OCI-LY1 (cell line): ENCODE measurements around the gene TNFRSF17.
"Not testable (repeated sequence)": the region's sequence is repeated elsewhere in the genome, so short reads cannot be mapped to it uniquely, and the experiment has no call there.

ENCODE experiments used
- H2AFZ ChIP-seq: fragments of 200-600 bp; sonication (generic), shearing (Covaris generic); 2 replicates; pipeline ENCODE4 v1.6.0; 2014; ENCODE audit warnings: antibody characterized with exemption, mild to moderate bottlenecking, low read length
- H3F3A ChIP-seq: fragments of 200-600 bp; sonication (generic), shearing (Covaris generic); 2 replicates; pipeline ENCODE4 v1.6.0; 2014; ENCODE audit warnings: mild to moderate bottlenecking, antibody characterized with exemption, low read length, moderate library complexity; ENCODE audit not compliant: insufficient read depth
- H3K27ac ChIP-seq: fragments of 200-600 bp; sonication (generic); 2 replicates; pipeline ENCODE4 v1.5.1; 2014; ENCODE audit warnings: low read length, mixed run types, mild to moderate bottlenecking, low read depth; ENCODE audit not compliant: poor library complexity, severe bottlenecking
- H3K27me3 ChIP-seq: fragments of 200-600 bp; sonication (generic); 2 replicates; pipeline ENCODE4 v1.6.0; 2014; ENCODE audit warnings: antibody characterized with exemption, mild to moderate bottlenecking, low read length, moderate library complexity; ENCODE audit not compliant: insufficient read depth
- H3K36me3 ChIP-seq: fragments of 200-600 bp; sonication (generic); 2 replicates; pipeline ENCODE4 v1.6.1; 2014; ENCODE audit warnings: mild to moderate bottlenecking, antibody characterized with exemption, low read length, moderate library complexity, mixed read lengths; ENCODE audit not compliant: insufficient read depth
- H3K4me1 ChIP-seq: fragments of 200-600 bp; sonication (generic); 2 replicates; pipeline ENCODE4 v1.5.1; 2014; ENCODE audit warnings: mild to moderate bottlenecking, low read length, moderate library complexity; ENCODE audit not compliant: insufficient read depth, severe bottlenecking
- H3K4me2 ChIP-seq: fragments of 200-600 bp; sonication (generic), shearing (Covaris generic); 2 replicates; pipeline ENCODE4 v1.6.1; 2014; ENCODE audit warnings: low read length
- H3K4me3 ChIP-seq: fragments of 200-600 bp; sonication (generic); 2 replicates; pipeline ENCODE4 v1.5.1; 2014; ENCODE audit warnings: low read length, low read depth, mild to moderate bottlenecking, mixed read lengths; ENCODE audit not compliant: poor library complexity, severe bottlenecking
- H3K79me2 ChIP-seq: fragments of 200-600 bp; shearing (Covaris generic); 2 replicates; pipeline ENCODE4 v1.6.1; 2016; ENCODE audit warnings: mixed run types, low read length, mixed read lengths; ENCODE audit not compliant: insufficient read depth
- H3K9ac ChIP-seq: fragments of 200-600 bp; sonication (generic), shearing (Covaris generic); 2 replicates; pipeline ENCODE4 v1.6.1; 2014; ENCODE audit warnings: mild to moderate bottlenecking, low read length, mixed read lengths
- H3K9me2 ChIP-seq: fragments of 200-600 bp; sonication (generic), shearing (Covaris generic); 2 replicates; pipeline ENCODE4 v1.6.1; 2014; ENCODE audit warnings: low read depth, mild to moderate bottlenecking, low read length, mixed read lengths
- H3K9me3 ChIP-seq: fragments of 200-600 bp; shearing (Covaris generic); 2 replicates; pipeline ENCODE4 v1.6.1; 2014; ENCODE audit warnings: low read length, mixed read lengths
- H4K20me1 ChIP-seq: fragments of 200-600 bp; sonication (generic), shearing (Covaris generic); 2 replicates; pipeline ENCODE4 v1.6.0; 2016; ENCODE audit warnings: mild to moderate bottlenecking, low read length; ENCODE audit not compliant: insufficient read depth
- EZH2 ChIP-seq: fragments of 200-600 bp; sonication (generic), shearing (Covaris generic); IDR thresholded peaks from 2 replicates; pipeline ENCODE4 v1.8.0; 2017; ENCODE audit warnings: borderline replicate concordance, mixed run types, mild to moderate bottlenecking, antibody characterized with exemption, low read length, moderate library complexity, mixed read lengths
- TF ChIP-seq, protein P1 (sequence below): fragments of 200-600 bp; sonication (generic), shearing (Covaris generic); IDR thresholded peaks from 2 replicates; pipeline ENCODE4 v1.5.1; 2017; ENCODE audit warnings: mild to moderate bottlenecking, antibody characterized with exemption, low read length, moderate library complexity, mixed read lengths

The TNFRSF17 gene

DNA sequence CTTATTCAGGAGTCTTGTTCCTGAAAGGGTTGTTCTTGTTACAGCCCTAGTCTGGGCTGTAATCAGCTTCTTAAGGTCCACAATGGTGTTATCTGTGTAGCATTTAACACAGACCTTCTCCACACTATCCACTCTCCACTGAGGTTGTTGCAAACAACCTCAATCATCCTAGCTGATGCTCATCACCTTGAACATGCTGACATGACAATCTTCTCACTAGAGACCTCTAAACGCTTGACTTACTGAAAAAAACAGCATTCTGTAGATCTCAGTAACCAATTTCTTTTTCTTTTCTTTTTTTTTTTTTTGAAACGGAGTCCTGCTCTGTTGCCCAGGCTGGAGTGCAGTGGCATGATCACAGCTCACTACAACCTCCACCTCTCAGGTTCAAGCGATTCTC is 3.6 kb downstream of the TNFRSF17 start:
- Histone ChIP-seq H3K4me1 (peaks cover 59% of the 10 kb centered on the region), H3K4me2 (peak overlapping the region; percentile 75), H3K9me2 (no peaks in the 10 kb centered on the region), H3K9me3 (no peaks in the 10 kb centered on the region), H3K79me2 (no peaks in the 10 kb centered on the region; the same call in 1 of the 2 replicates), H3F3A (0 out of 2 replicates have a peak, but pooled peaks cover 7% of the 10 kb centered on the region), H4K20me1 (no peaks in the 10 kb centered on the region), H3K27me3 (no peaks in the 10 kb centered on the region), H3K36me3 (peaks cover 12% of the 10 kb centered on the region; the same call in 1 of the 2 replicates), H3K9ac (peak overlapping the region; percentile 35), H2AFZ (no peak overlapping the region), H3K27ac (peak overlapping the region; percentile 93), H3K4me3 (no peak overlapping the region)
- TF ChIP-seq, protein P1, sequence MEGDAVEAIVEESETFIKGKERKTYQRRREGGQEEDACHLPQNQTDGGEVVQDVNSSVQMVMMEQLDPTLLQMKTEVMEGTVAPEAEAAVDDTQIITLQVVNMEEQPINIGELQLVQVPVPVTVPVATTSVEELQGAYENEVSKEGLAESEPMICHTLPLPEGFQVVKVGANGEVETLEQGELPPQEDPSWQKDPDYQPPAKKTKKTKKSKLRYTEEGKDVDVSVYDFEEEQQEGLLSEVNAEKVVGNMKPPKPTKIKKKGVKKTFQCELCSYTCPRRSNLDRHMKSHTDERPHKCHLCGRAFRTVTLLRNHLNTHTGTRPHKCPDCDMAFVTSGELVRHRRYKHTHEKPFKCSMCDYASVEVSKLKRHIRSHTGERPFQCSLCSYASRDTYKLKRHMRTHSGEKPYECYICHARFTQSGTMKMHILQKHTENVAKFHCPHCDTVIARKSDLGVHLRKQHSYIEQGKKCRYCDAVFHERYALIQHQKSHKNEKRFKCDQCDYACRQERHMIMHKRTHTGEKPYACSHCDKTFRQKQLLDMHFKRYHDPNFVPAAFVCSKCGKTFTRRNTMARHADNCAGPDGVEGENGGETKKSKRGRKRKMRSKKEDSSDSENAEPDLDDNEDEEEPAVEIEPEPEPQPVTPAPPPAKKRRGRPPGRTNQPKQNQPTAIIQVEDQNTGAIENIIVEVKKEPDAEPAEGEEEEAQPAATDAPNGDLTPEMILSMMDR: no peak
- TF ChIP-seq EZH2: no peak

DNA sequence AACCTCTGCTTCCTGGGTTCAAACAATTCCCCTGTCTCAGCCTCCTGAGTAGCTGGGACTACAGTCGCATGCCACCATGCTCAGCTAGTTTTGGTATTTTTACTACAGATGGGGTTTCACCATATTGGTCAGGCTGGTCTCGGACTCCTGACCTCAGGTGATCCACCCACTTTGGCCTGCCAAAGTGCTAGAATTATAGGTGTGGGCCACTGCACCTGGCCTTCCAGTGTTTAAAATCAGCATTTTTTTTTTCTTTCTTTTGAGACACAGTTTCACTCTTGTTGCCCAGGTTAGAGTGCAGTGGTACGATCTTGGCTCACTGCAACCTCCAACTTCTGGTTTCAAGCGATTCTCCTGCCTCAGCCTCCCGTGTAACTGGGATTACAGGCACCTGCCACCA is 5.3 kb downstream of the TNFRSF17 start:
- H4K20me1 ChIP-seq, H3K27ac ChIP-seq, H3K9ac ChIP-seq: not testable (repeated sequence)

DNA sequence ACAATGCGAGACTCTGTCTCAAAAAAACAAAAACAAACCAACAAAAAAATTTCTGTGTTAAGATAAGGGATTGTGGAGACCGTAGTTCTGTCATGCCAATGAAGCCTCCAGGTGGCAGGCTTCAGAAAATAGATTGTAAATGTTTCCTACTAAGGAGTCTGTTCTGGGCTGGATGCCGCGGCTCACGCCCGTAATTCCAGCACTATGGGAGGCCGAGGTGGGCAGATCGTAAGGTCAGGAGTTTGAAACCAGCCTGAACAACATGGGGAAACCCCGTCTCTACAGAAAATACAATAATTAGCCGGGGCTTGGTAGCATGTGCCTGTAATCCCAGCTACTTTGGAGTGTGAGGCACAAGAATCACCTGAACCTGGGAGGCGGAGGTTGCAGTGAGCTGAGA is 7.1 kb downstream of the TNFRSF17 start:
- TF ChIP-seq, protein P1: peak; percentile 34; the same call in 1 of the 2 replicates
- no peak for TF ChIP-seq EZH2
- peaks cover 4% of the 10 kb centered on the region for H3K79me2 ChIP-seq
- 0 out of 2 replicates have a peak, but pooled peaks cover 3% of the 10 kb centered on the region for H3F3A ChIP-seq
- no peaks in the 10 kb centered on the region for H4K20me1 ChIP-seq
- H3K27ac ChIP-seq: no peak overlapping the region
- H3K9me3 ChIP-seq: no peaks in the 10 kb centered on the region
- H3K9ac ChIP-seq: no peak overlapping the region
- no peak overlapping the region for H3K4me2 ChIP-seq
- peaks cover 32% of the 10 kb centered on the region for H3K4me1 ChIP-seq
- peaks cover 17% of the 10 kb centered on the region; the same call in 1 of the 2 replicates for H3K36me3 ChIP-seq
- H2AFZ ChIP-seq: no peak overlapping the region
- H3K4me3 ChIP-seq: no peak overlapping the region
- H3K27me3 ChIP-seq: no peaks in the 10 kb centered on the region
- H3K9me2 ChIP-seq: no peaks in the 10 kb centered on the region

More for the DNA sequence above, 5.3 kb downstream of the TNFRSF17 start:
- not testable (repeated sequence) for H2AFZ ChIP-seq, H3K27me3 ChIP-seq, H3K9me3 ChIP-seq, H3K79me2 ChIP-seq, H3K4me2 ChIP-seq, H3K4me3 ChIP-seq, H3F3A ChIP-seq, H3K9me2 ChIP-seq
- Histone ChIP-seq H3K36me3 (peaks cover 17% of the 10 kb centered on the region; the same call in 1 of the 2 replicates), H3K4me1 (peaks cover 42% of the 10 kb centered on the region)

DNA sequence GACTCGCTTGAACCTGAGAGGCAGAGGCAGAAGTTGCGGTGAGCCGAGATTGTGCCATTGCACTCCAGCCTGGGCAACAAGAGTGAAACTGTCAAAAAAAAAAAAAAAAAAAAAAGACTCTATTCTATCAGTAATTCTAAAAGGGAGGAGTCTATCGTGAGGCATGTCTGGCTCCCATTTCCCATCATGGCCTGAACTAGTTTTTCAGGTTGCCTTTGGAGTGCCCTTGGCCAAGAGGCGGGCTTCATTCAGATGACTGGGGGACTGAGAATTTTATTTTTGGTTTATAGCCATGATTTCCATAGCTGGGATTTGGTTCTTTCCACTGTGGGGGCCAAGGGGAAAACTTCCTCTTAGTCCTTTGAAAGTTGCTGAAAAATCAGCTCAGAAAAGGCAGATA is 8.1 kb downstream of the TNFRSF17 start:
- Histone ChIP-seq H3K4me3 (no peak overlapping the region), H3K9me3 (no peaks in the 10 kb centered on the region), H4K20me1 (no peaks in the 10 kb centered on the region), H3F3A (0 out of 2 replicates have a peak, but pooled peaks cover 3% of the 10 kb centered on the region), H3K36me3 (peaks cover 17% of the 10 kb centered on the region; the same call in 1 of the 2 replicates), H3K4me2 (no peak overlapping the region), H3K79me2 (peaks cover 14% of the 10 kb centered on the region), H3K9me2 (no peaks in the 10 kb centered on the region), H2AFZ (no peak overlapping the region), H3K27ac (no peak overlapping the region), H3K27me3 (no peaks in the 10 kb centered on the region), H3K9ac (no peak overlapping the region), H3K4me1 (peaks cover 31% of the 10 kb centered on the region)
- TF ChIP-seq, protein P1: no peak
- TF ChIP-seq EZH2: no peak
